HG03175 (cell line): ENCODE data around the gene WDR7.

ENCODE experiments used
- ATAC-seq: cut with Tn5 transposase; IDR thresholded peaks from one replicate; pipeline ENCODE4 v1.9.1; 2021; ENCODE audit warnings: mild to moderate bottlenecking, moderate library complexity; ENCODE audit not compliant: unreplicated experiment

The WDR7 gene

DNA sequence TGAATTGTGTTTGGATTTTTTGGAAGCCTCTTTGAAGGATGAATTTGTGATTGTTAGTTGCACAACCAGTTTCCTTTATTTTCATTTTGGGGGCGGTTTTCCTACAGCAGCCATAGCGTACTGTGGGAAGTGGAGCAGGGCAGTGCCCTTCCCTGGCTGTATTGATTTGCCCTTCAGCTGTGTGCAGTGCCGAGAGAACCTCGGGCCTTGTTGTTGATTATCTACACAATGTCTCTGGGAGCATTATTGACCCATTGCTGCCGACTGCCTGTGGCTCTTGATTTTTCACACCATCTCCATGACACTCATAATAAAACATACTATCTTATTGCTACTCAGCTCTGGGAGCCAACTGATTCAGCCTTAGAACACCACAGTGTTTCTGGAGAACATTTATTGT, 333.6 kb downstream of the WDR7 start:
- no peak for ATAC-seq

DNA sequence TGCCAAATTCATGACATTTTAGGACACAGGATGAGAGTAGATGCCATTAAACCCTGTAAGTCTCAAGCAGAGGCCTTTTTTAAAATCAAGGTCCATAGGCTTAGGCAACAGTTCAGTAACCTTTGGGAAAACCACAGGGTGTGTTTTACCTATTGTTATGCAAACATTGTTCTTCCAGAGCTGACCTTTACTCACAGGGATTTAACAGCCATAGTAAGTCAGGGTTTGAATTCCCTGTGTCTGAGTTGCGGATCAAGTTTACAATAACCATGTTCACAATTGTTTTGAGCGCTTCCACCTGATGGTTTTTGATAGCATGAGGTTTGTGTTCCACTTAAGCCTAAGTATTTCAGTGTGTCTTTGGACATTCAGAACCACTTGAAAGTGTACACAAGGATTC, 335.7 kb downstream of the WDR7 start:
- no peak for ATAC-seq

- no peak for ATAC-seq
Measured at GRCh38 chr18:56987236-56987635, 336.1 kb downstream of the WDR7 start.

DNA sequence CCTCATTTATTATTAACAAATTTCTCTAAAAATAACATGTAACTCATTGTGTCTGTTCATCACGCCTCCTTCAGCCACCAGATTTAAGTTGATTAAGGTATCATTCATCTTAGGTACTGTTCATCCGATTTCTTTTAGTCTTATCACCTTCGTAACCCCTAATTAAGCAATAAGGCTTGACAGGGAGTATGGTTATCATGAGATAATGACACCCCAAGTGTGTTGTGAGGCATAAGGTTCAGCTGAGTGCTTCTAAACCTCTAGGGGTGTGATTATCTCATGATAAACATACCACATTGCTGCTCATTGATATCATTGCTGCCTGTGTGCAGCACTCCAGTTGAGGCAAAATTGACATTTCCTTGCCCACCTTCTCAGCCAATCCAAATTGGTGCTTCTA, 336.9 kb downstream of the WDR7 start:
- ATAC-seq: no peak

DNA sequence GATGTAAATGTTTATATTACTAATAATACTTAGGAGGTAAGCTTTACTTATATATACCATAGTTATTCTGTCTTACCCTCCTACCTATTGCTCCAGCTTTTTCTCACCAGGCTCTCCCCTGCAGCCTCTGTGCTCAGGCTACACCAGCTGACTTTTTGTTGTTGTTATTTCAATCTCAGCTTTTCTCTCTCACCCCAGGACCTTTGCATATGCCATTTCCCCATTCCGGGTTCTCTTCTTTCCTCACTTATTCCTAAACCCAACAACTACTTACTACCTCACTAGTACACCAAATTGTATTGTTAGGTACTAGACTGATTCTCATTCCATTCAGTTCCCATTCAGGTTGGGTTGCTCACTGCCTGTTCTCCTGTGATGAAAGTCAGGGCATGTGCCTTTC, 339.5 kb downstream of the WDR7 start:
- ATAC-seq: no peak

DNA sequence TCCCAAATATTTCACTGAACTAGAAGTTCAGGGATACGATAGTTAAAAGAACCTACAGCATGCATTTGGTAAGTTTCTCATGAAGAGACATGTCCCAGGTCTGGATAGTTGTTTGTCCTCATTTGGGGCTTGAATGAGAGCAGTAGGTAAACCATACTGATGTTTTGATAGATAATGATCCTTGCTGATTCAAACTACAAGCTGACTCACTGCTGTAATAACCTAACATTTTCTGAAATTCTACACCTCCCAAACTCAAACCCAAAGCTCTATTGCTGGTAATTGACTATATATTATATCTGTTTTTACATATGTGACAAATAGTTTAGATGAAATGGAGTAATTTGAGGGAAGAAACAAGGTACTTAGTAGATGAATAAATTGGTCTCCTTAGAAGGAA, 341.6 kb downstream of the WDR7 start:
- ATAC-seq: no peak

GRCh38 chr18:56995579-56996188, 344.5 kb downstream of the WDR7 start:
- ATAC-seq: no peak

GRCh38 chr18:56997200-56997599, 346.0 kb downstream of the WDR7 start:
- ATAC-seq: no peak

- no peak for ATAC-seq
Measured at GRCh38 chr18:56999823-57000222, 348.7 kb downstream of the WDR7 start.

GRCh38 chr18:57002627-57003026, 351.5 kb downstream of the WDR7 start:
- no peak for ATAC-seq

DNA sequence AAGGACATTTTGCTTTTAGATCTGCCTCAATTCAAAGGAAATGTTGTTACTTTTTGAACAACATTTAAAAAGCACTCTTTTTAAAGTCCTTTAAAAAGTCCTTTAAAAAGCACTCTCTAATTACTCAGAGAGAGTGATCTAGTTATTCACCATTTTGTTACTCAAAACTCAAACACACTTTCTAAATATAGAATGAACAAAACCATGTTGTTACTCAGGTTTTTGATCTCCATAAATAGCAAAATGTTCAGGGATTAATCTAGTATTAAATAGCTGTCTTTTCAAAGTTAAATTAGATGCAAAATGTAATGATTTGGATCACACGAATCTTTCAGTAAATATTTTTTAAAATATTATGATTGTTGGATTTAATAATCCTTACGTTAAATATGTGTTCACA, 352.2 kb downstream of the WDR7 start:
- no peak for ATAC-seq

- peak; percentile 99 for ATAC-seq
Measured at GRCh38 chr18:57004366-57005121, 353.4 kb downstream of the WDR7 start.

DNA sequence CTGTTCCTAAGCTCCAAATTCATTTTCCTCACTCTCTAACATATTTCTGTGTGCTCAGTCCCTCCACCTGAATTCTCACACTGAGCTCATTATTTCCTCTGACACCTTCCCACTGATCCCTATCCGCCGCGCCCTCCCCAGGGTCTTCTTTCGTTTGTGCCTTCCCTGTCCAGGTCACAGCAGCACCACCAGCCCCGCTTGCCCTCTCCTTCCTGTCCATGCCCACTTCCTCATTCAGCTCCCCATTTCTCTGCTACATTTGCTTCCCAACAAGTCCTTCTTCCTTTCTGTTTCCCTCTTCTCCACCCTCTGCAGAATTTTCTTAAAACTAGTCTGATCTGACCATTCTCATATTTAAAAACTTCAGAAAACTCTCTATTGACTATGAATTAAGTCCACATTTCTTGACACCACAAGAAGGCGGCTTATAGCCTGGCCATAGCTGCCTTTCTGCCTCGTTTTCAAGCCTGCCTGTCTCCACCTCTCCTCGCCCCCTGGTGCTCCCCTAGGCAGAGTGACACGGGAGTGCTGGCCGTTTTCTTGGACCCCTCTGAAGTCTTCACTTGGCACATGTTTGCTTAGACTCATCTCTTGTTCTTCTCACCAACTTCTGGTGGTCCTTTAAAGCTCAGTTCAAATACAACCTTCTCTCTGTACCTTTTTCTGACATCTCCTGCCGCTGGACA, 357.0 kb downstream of the WDR7 start:
- no peak for ATAC-seq

DNA sequence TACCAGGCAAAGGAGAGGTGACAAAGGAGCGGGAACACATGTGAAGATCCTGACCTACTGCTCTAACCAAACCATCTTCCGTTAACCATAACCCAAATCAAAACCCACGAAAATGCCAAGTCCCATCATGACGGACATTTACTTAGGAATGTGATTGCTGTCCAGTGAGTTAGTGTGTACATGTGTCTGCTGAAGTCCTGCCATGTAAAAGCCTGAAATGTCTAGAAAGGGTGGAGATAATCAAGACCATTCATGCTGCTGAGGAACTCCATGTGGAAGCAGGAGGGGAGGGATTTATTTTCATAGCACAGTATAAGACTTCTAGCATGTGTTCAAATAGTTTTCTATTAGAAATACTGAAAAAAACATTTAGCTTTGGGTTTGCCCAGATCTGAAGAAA, 358.7 kb downstream of the WDR7 start:
- no peak for ATAC-seq

- ATAC-seq: no peak
Measured at GRCh38 chr18:57014772-57015413, 363.7 kb downstream of the WDR7 start.

DNA sequence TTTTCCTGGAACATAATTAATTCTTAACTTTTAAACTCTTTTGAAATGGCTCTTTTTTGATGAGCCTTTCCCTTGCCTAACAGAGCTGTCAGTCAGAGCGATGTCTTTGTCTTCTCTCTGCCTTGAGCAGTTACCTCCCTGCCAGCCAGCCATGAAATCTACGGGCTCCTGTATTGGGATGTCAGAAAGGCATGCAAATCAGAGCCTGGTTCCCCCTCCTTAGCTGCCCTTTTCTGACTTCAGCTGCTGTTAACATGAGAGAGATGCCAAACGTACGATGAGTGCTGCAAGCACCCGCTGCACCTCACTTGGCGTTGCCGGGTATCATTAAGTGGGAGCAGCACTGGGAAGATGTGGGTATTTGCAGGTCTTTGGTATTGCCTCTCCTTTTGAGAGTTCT, 364.3 kb downstream of the WDR7 start:
- ATAC-seq: no peak

DNA sequence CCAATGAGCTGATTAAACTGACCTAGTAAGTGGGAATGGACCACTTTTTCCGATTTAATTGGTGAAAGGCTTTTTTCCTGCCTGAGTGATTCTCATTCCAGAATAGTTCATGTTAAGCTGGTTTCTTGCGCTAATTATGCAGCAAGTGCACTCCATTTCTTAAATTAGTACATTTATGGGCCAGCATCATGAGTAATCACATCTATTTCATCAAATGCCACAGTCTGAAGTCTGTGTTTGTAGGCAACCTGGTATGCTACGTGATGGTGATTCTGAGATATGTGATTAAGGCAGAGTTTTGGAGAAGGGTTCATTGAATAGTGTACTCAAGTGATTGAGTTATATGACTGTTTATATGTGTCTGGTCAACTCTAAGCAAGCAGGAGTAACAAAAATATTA, 367.7 kb downstream of the WDR7 start:
- ATAC-seq: no peak

DNA sequence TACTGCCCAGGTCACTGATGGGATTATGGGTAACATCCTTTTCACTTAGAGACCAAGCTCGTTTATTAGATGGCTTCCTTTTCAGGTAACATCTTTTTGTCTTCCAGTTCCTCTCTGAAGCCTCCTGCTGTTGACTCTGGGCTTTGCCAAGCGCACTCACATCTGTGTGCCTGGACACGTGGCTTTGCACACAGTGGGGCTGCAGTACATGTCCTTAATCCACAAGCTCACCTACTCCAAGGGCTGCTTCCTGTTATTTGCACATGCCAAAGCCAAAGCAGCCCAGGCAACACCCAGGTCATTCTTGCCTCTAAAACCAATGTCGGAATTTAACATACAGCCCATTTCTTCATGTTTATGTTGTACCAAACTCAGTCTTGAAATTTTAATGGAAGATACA, 371.6 kb downstream of the WDR7 start:
- no peak for ATAC-seq

DNA sequence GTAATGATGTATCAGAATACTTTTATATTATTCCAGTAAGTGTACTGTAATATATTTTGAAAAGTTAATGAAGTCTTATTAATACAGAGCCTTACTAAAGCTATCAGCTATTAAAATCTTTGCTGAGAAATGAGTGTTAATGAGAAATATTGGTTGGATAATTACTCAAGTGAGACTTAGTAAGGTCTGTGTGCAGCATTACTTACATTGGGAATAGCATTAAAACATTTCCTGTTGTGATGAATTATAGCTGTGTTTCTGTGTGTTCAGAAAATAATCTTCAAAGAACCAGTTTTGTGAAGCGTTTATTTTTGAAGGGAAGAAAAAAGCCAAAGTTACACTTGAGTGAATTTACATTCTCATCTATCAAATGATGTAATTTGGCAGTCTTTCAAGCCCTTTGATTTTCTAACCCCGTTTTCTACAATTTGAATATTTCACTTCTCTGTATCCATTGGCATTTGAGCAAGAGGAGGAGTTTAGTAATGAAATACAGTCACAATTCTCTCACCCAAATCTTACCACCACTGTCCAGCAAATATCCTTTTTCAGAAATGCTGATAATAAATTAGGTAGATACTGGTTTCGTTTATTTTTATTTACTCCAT, 372.2 kb downstream of the WDR7 start:
- ATAC-seq: peak; percentile 39

DNA sequence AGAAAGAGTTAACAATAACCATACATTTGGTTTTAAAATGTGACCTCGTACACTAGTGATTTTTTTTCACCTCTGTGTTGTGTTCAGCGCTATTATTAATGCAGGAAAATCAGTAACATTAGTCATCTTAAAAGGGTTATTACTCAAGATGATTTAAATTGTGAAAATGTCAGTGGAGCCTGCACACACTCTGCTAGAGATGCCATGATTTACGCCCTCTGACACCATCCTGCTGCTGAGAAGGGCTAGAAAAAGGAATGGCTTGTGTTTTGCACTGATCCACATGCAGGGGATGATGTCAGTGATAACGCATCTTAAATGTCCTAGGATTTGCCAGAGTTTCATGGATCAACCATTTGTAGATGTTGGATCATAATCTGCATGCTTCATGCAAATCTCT, 374.4 kb downstream of the WDR7 start:
- no peak for ATAC-seq

DNA sequence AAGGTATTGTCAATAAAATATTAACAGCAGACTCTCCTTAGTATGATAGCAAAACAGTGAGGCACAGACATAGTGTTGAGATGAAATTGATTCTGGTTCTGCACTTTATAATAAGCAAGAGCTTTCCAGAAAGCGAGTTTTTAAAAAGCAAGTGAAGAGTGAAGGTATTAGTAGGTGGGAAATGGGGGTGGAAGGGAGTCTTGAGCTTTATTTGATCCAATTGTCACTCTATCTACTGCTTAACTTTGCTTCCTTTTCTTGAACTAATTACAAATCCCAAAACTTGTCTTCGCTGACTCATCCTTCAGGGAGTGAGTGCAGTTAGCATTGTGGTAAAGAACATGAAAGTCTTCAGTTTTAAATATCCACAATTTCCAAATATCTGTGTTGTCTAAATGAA, 375.2 kb downstream of the WDR7 start:
- ATAC-seq: no peak
